ENCODE data around the gene ZNF607. TPM values are rescaled to one million over a fixed set of nuclear protein-coding genes. Genes with fewer than 3 reads are reported as not detected.

The ZNF607 gene
- total RNA-seq, 2 donors from 2014 or later = 2.0 to 4.2 TPM

- Histone ChIP-seq H3K4me1 (no peaks in the 10 kb centered on the region), H3K4me3 (no peak overlapping the region), H3K9me3 (peaks cover 0 to 5% (median 0%) of the 10 kb centered on the region in 3 donors), H3K27ac (no peak overlapping the region), H3K27me3 (no peaks in the 10 kb centered on the region), H3K36me3 (replicated peaks in 1 of 2; ENCODE audit: insufficient read depth in 1 of 2, low read depth in 2 of 2) (peaks cover 2 to 4% of the 10 kb centered on the region in 2 donors)
- intact Hi-C loops (cut with DNase I) = no loop called here
- TF ChIP-seq CTCF (IDR thresholded peaks at IDR 0.05) (no peak), POLR2A (IDR thresholded peaks at IDR 0.05) (no peak)
- ATAC-seq = no peak
- 90 to 97% methylated on average over 6 of the region's 6 CpGs for WGBS, 2 donors
- no peak for DNase-seq
These were observed 21.3 kb downstream of the ZNF607 start for GRCh38 chr19:37698216-37698615.

- TF ChIP-seq CTCF (IDR thresholded peaks at IDR 0.05) (no peak), POLR2A (IDR thresholded peaks at IDR 0.05) (no peak)
- no peak overlapping the region for H3K27ac ChIP-seq
- ATAC-seq = no peak
- WGBS, 2 donors = 73 to 77% methylated on average over 3 of the region's 3 CpGs
- peaks cover 2 to 4% of the 10 kb centered on the region in 2 donors for H3K36me3 ChIP-seq (replicated peaks in 1 of 2; ENCODE audit: insufficient read depth in 1 of 2, low read depth in 2 of 2)
- H3K9me3 ChIP-seq = peaks cover 0 to 5% (median 0%) of the 10 kb centered on the region in 3 donors
- no peak for DNase-seq
- no peaks in the 10 kb centered on the region for H3K4me1 ChIP-seq
- no peak overlapping the region for H3K4me3 ChIP-seq
- H3K27me3 ChIP-seq = no peaks in the 10 kb centered on the region
- intact Hi-C loops (cut with DNase I) = no loop called here
These were observed 24.2 kb downstream of the ZNF607 start for GRCh38 chr19:37695144-37695899.

- TF ChIP-seq CTCF (IDR thresholded peaks at IDR 0.05) (no peak), POLR2A (IDR thresholded peaks at IDR 0.05) (no peak)
- Histone ChIP-seq H3K27me3 (no peaks in the 10 kb centered on the region), H3K9me3 (peaks cover 0 to 5% (median 0%) of the 10 kb centered on the region in 3 donors), H3K27ac (no peak overlapping the region), H3K4me1 (no peaks in the 10 kb centered on the region), H3K36me3 (replicated peaks in 1 of 2; ENCODE audit: insufficient read depth in 1 of 2, low read depth in 2 of 2) (peaks cover 0 to 4% of the 10 kb centered on the region in 2 donors), H3K4me3 (no peak overlapping the region)
- DNase-seq (no peak), ATAC-seq (no peak)
- WGBS, 2 donors = 59 to 69% methylated on average over 11 of the region's 11 CpGs
- intact Hi-C loops (cut with DNase I) = no loop called here
These were observed 26.5 kb downstream of the ZNF607 start for GRCh38 chr19:37692956-37693620.

- Histone ChIP-seq H3K9me3 (peaks cover 0 to 3% (median 0%) of the 10 kb centered on the region in 3 donors), H3K4me1 (no peaks in the 10 kb centered on the region), H3K4me3 (peak overlapping the region; percentile 11 to 13), H3K27ac (peak overlapping the region in 3 of 4 donors; percentile 49 to 62 (median 56)), H3K27me3 (no peaks in the 10 kb centered on the region), H3K36me3 (replicated peaks in 1 of 2; ENCODE audit: insufficient read depth in 1 of 2, low read depth in 2 of 2) (peaks cover 0 to 3% of the 10 kb centered on the region in 2 donors)
- 0 to 2% methylated on average over 45 to 46 of the region's 48 CpGs for WGBS, 2 donors
- TF ChIP-seq CTCF (IDR thresholded peaks at IDR 0.05) (no peak), POLR2A (IDR thresholded peaks at IDR 0.05) (peak in 2 of 3 donors; percentile 46 to 47)
- ATAC-seq (peak; percentile 71), DNase-seq (peak; percentile 54 to 72 (median 67))
- intact Hi-C loops (cut with DNase I) = no loop called here
These were observed 27.6 kb downstream of the ZNF607 start for GRCh38 chr19:37691881-37692504.
